GM21390 (cell line): Measurements from ENCODE around the gene LDB2.
A peak's percentile ranks its signal among the peaks of the same experiment; 100 is the strongest.
"Not testable (repeated sequence)": the region's sequence is repeated elsewhere in the genome, so short reads cannot be mapped to it uniquely, and the experiment has no call there.

ENCODE experiments used
- ATAC-seq: cut with Tn5 transposase; IDR thresholded peaks from one replicate; pipeline ENCODE4 v1.9.1; 2021; ENCODE audit not compliant: unreplicated experiment

LDB2 gene

GRCh38 chr4:16897991-16898827 lies at the start of gene LDB2:
Gene LDB2 (minus strand): TSS chr4:16898645.
- no peak for ATAC-seq

GRCh38 chr4:16942491-16942890 lies 44.0 kb upstream of the LDB2 start:
- no peak for ATAC-seq

GRCh38 chr4:16939178-16939577 lies 40.7 kb upstream of the LDB2 start:
- no peak for ATAC-seq

GRCh38 chr4:16938512-16939040 lies 40.1 kb upstream of the LDB2 start:
- no peak for ATAC-seq

- no peak for ATAC-seq
Measured at GRCh38 chr4:16931339-16932305, 33.2 kb upstream of the LDB2 start.

- no peak for ATAC-seq
Measured at GRCh38 chr4:16926214-16926613, 27.8 kb upstream of the LDB2 start.

- not testable (repeated sequence) for ATAC-seq
Measured at GRCh38 chr4:16918716-16919115, 20.3 kb upstream of the LDB2 start.

GRCh38 chr4:16916719-16917337 lies 18.4 kb upstream of the LDB2 start:
- ATAC-seq: peak; percentile 100

GRCh38 chr4:16916031-16916430 lies 17.6 kb upstream of the LDB2 start:
- no peak for ATAC-seq

- no peak for ATAC-seq
Measured at GRCh38 chr4:16914208-16914607, 15.8 kb upstream of the LDB2 start.

GRCh38 chr4:16912896-16913295 lies 14.5 kb upstream of the LDB2 start:
- no peak for ATAC-seq

- no peak for ATAC-seq
Measured at GRCh38 chr4:16909281-16909680, 10.8 kb upstream of the LDB2 start.

GRCh38 chr4:16908377-16909021 lies 10.1 kb upstream of the LDB2 start:
- ATAC-seq: no peak

GRCh38 chr4:16900325-16900724 lies 1.9 kb upstream of the LDB2 start:
- ATAC-seq: no peak

- ATAC-seq: no peak
Measured at GRCh38 chr4:16896881-16897750, 1.3 kb downstream of the LDB2 start.

GRCh38 chr4:16894406-16894805 lies 4.0 kb downstream of the LDB2 start:
- ATAC-seq: no peak

GRCh38 chr4:16893141-16893651 lies 5.2 kb downstream of the LDB2 start:
- no peak for ATAC-seq

- ATAC-seq: no peak
Measured at GRCh38 chr4:16890651-16891050, 7.8 kb downstream of the LDB2 start.

- ATAC-seq: no peak
Measured at GRCh38 chr4:16889945-16890344, 8.5 kb downstream of the LDB2 start.
